Fibroblast of skin of left quadriceps (primary cell): ENCODE results near the gene SLC41A1.

Source experiments
- DNase-seq, 2 experiments: peaks; one replicate each; pipeline ENCODE4 v3.0.0-alpha.2; 2013; ENCODE audit warnings: low read depth in 2 of 2

SLC41A1 gene

DNA sequence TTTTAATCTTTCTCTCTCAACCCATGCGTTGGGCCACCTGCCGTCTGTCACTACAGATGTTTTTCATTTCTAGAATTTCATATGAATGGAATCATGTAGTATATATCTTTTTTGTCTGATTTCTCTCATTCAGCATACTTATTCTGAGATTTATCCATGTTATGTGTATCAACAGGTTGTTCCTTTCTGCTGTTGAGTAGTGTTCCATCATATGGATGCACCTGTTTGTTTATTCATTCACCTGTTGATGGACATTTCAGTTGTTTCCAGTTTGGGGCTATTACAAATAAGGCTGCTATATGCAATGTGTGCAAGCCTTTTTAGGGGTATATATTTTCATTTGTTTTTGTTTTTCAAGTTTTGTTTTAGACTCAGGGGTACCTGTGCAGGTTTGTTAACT is 9.4 kb upstream of the SLC41A1 start:
- no peak for DNase-seq

DNA sequence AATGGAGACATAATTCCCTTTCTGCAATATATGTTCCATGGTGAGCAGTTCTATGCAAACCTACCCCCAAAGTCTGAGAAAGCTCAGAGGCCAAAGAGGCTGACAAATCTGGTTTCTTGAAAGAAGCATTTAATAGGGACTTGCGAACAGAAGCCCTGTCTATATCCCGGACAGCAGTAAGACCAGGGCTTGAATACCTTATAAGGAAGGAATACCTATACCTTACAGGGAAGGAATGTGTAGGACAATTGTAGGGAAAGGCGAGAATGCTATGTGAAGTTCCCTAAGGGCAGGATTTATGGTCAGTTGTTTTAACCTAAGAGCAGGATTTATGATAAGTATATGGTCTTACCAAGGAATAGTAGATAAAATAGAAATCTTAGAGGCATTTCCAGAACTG is 5.0 kb upstream of the SLC41A1 start:
- DNase-seq = no peak

DNA sequence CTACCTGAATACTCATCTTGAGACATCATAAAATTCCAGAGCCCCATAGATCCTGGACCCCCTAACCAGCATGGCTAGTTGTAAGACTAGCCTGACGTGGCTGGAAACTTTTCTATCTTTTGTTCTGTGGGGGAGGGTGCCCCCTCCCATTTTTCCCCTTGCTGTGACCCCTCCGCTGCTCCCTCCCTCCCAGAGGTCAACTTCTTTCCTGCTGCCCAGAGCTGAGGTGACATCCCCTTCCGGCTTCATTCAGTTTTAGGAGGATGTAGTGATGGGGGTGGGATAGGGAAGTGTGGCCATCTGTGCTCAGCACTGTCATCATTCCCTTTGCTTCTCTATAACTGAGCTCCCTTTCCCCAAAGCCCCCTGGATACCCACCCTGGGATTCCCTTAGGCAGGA is 4.4 kb upstream of the SLC41A1 start:
- no peak for DNase-seq

DNA sequence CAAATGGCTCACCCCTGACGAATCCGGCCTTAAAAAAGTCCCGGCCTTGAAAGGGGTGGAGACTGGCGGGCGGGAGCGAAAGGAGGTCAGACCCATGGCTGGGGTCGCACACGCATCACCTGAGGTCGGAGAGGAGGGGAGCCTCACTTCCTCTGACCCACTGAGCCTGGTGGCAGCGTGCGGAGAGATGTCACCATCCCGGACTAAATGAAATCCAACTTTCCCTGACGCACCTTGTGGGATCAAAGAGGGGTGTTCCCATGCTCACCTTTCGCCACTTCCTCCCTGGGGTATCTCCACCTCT is 709 bp upstream of the SLC41A1 start:
- DNase-seq = no peak

DNA sequence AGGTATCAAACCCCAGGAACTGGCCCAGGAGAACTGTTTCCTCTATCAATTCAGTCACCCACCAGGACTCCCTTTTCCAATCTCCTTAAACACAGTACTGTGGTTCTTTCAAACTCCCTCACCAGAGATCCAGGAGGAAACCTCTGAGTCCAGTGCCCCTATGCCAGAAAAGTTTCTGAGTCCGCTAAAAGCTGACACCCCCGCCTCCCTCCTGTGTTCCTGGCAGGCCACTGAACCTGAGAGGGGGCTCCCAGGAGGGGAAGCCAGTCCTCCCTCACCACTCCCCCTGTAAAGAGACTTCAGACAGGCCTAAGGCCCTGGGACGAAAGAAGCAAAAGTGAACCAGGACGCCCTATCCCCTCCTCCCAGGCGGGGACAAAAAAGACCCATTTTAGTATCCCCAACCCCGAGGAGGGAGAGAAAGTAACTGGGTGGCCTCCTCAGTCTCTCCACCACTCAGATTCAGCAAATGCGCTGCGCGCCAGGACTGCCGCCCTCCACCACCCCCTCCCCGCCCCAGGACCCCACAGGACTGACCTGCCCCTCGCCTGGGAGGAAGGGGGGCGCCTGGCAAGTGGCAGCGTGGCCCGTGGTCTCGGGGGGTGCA is 624 bp downstream of the SLC41A1 start:
- no peak for DNase-seq

DNA sequence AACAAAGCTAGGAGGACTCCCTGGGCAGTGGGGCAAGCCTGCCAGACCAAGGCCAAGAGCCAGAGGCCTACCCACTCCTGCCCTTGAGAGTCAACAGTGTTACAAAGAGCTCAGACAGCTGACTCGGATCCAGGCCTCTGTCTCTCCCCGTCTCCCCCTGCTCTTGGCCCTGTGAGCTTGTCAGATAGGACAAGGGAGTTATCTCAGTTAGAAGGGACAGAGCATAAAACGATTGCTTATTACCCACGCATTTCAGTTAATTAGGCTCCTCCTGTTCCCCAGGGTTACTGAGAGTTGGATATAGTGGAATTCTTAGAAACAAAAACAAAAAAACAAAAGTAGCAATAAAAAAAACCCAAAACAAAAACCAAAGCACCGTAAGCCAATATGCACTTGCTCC is 1.3 kb downstream of the SLC41A1 start:
- DNase-seq = no peak

DNA sequence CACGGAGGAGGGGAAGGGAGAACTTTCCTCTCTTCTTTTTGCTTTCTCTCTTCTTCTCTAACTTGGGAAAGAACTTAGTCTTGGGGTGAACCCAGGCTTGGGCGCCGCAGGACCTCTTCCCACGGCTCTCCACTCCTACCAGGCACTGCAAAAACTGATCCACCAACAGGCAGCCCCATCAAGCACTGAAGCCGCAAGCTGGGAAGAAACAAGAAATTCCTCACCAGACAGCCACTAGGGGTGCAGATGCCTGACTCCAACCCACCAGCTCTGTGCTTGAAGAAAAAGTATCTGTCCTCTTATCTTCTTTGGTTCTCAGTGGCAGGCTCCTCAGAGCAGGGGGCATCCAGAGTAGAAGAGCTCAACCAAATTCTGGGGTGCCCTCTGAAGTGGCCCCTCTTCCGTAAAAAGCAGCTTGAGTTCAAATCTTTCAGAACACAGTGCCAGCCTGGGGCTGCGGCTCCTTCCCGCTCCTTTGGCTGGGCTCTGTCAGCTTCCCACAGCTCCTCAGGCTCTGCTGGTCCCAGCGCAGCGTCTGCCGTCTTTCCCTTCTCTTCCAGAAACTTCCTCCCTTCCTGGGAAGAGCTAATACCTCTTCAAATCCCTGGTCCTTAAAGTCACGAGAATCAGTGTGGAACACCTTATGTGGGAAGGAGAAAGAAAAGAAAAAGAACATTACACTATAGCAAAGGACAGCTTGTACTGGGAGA is 2.4 kb downstream of the SLC41A1 start:
- no peak for DNase-seq

DNA sequence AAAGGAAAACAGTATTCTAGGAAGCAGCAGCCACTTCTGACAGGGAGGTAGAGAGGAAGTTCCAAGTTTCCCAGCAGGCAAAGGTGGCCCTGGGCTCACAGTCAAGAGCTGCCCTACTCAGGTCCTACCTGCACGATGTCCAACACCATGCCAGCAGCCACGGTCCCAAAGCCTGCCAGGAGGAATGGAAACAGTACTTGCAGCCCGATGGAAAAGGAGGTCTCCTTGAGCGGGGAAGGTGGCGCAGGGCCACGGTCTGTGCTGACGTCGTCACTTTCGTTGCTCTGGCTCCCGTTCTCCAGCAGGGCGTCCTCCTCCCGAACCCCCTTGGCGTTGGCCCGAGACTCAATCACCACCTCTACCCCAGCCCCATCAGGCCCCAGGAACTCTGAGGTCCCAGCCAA is 3.1 kb downstream of the SLC41A1 start:
- DNase-seq = no peak

DNA sequence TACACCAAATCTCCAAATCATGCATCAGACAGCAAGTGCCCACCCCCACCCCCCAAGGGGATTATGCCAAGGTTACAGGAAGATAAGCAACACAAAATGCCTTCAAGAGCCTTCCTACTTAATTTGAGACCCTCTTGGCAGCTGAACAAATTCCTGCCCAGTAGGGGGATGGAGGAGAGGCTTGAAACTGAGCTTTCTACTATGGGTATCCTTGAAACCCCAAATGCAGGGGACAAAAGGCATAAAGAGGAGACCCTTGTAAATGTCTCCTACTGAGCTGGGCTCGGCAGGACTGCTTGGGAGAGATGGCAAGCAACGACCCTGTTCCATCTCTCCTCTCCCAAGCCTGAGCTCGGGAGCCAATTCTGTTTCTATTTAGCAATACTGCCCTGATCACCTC is 3.5 kb downstream of the SLC41A1 start:
- DNase-seq = no peak

DNA sequence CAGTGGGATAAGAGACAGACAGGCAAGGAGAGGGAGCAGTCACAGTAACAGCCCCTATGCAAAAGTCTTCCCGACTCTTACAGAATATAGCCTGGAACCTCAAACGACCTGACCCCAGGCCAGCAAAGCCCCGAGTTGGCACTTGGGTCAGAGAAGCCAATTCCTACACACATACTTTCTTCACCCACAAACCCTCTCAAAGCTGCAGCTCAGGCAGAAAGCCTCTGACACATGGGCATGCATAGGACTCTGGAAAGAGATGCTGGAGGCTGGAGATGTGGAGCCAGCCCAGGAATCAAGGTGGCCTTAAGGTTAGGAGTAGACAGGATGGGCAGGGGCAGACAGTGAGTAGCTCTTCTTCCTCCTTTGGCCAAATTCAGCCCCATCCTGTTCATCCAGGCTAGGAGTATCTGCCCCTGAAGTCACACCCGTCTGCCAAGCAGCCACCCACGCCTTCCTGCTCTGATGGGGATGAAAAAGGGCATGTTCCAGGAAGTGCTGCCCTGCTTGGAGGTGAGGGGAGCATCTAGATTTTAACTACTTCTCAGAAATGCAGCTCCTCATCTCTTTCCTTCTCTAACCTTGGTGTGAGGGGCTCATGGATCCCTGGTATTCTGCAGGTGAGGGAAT is 7.8 kb downstream of the SLC41A1 start:
- DNase-seq = no peak

DNA sequence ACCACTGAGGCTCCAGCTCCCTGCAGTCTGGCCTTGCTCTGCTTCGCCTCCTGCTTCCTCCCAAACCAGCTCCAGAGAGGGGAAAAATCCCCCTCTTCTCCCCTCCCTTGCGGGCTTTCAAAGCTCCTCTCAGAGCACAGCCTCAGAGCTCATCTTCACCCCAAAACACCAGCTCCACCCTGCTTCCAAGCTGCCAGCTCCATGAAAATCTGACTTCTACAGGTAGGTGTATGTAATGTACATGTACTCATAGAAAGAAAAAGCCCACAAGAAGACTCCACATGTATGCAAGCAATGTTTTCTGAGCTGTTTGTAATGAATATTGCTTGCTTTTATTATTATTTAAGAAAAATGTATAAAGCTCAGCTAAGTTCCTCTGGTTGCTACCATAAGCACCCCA is 8.4 kb downstream of the SLC41A1 start:
- DNase-seq = no peak

DNA sequence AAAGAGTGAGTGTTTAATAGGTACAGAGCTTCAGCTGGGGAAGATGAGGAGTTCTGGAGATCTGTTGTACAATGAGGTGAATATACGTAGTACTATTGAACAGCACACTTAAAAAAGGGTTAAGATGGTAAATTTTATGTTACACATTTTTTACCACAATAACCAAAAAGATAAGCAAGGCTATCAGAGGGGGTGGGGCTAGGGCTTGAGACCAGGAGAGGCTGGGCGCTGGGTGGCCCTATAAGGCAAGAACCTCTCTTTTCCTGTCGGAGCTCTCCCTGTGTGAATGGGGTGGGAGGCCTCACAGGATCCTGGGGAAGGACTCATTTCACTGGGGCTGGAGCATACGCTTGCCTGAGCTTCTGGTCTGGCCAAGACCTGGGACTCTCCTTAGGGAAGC is 9.0 kb downstream of the SLC41A1 start:
- DNase-seq = no peak

DNA sequence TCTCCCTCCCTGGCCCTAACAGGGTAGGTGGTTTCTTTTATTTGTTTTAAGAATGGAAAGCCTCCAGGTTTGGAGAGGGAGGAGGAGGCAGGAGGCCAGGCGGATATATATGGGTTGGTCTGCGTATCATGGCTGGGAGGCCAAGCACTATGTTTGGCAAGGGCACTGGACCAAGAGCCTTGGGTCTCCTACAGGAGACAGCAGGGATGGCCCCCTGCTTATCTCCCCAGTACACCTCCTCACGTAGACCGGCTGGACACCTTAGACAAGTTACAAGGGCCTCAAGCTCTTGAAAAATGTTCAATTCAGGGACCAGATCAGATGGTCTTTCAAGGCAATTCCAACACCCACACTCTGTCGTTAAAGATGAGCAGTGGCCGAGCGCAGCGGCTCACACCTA is 10.9 kb downstream of the SLC41A1 start:
- DNase-seq = no peak

DNA sequence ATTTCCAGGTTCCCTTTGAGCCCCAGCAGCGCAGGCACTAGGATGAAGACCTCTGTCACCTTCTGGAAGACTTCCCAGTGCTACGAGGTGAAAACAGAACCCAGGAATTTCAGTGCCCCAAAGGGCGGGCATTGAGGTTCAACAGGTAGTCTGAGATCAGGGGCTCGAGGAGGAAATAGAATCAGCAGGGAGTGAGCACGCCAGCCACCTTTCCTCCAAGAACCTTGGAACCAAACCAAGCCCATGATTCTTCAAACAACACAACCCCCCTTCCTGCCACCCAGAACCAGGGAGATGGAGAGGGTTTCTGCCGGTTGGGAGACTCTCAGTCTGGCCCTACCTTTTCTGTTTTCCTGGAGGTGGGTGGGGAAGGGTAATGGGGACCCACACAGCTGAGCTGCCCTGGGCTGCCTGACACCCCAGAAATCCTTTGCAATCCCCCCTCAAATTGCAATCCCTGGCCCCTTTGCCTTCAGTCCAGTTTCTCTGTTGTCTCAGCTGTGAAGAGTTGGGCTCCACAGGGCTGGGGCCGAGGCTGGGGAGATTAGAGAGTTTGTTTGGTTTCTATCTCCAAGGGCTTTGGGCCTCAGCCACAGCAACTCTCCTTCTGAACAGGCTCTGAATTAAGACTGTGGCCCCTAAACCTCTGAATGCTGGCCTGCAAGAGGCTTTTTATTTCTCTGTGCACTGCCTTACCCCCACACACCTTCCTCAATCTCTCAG is 11.9 kb downstream of the SLC41A1 start:
- no peak for DNase-seq

DNA sequence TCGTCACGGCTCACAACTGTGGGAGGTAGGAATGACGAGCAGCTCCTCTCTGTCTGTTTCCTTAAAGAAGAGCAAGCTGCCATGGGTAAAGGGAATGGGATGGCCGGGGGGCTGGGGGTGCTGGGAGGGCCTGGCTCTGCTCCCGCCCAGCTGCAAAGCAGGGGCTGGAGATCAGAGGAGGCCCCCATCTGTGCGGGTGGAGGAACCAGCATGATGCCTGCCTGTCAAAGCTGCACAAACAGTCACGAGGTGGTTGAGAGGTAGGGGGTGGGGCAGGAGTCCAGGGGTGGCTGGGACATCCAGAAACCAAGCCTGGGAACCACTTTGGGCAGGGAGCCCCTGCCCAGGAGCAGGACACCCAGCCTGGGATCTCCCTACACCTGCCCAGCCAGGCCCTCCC is 12.6 kb downstream of the SLC41A1 start:
- DNase-seq = no peak

DNA sequence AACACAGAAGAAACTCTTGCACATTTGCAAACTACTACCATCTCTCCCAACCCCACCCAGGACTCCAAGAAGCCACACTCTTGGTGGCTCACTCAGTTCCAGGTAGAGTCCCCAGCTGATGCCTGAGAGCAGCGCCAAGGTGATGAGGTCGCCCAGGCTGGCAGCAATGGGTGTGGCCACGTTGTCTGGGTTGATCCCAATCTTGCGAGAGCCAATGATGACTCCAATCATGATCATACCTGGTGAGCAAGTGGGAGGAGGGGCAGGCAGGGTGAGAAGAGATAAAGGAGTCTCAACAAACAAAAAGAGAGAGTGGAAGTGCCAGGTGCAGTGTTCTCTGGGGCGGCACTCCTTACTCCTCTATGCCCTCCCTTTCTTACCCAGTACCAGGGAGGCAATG is 14.4 kb downstream of the SLC41A1 start:
- DNase-seq = no peak

DNA sequence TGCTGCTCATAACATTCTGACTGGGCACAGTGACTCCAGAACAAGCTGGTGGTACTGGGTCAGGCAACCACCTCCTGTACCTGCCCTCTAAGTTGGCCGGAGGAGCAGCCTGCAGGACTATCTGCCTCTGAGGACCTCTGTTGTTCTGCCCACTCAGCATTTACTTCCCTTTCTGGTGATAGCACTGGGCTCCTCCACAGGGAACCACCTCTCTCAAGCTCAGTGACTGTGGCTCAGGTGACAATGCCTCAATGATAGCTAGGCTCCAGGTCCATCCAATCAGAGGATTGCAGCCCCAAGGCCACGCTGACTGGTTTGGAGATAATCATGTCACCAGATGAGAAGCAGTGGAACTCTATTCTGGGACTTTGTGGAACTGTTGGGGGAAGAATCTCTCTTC is 15.8 kb downstream of the SLC41A1 start:
- DNase-seq = no peak

DNA sequence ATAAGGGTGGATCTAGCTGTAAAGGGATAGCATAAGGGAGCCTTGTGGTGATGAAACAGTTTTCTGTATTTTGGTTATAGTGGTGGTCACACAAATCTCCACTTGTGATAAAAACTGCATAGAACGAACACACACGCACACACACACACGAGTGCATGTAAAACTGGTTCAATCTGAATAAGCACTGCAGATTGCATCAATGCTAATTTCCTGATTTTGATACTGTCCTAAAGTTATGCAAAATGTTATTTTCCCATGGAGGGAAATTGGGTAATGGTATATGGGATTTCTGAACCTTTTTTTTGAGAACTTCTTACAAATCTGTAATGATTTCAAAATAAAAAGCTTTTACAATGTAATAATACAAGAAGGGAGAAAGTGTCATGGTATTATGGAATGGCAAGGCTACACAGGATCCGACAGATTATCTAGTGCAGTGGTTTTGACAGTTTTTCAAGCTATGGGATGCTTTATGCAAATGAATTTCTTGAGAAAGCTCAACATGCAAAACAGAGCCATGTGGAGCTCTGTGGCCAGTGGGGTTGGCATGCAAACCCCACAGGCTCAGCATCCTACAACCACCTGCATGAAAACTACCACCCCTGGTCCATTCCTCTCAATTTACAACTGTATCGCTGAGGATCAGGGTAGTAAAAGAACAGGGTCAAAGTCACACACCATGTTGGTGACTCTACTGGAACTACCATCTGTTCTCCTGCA is 18.8 kb downstream of the SLC41A1 start:
- DNase-seq = no peak

DNA sequence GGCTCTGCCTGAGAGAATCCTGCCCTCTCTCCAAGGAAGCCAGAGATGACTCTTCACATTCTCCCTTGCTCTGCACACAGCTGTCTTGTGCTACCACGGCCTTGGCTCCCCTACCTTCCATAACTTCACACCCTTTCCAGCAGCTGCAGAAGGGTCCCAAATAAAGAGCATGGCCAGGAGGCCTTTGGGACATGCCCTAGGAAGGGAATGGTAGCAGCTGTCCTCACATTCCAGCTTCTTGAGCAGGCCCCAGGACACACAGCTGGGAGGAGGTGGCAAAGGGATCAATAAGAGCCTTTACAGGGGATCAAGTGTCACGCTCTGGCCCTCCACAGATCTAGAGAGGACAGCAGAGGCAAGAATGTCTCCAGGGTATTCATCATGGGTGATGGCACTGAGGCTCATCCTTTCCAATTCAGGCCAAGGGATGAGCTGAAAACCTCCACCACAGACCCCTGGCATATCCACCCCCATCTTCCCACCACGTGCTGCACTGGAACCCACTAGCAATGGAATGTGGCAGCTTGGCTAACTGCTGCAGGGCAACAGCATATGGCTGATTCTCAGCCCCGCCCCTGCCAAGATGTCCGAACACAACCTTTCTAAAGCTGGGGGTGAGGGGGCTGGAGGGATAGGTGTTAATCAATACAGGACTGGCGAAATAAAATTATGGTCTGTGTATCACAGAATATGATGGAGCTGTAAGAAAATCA is 19.9 kb downstream of the SLC41A1 start:
- DNase-seq = no peak

DNA sequence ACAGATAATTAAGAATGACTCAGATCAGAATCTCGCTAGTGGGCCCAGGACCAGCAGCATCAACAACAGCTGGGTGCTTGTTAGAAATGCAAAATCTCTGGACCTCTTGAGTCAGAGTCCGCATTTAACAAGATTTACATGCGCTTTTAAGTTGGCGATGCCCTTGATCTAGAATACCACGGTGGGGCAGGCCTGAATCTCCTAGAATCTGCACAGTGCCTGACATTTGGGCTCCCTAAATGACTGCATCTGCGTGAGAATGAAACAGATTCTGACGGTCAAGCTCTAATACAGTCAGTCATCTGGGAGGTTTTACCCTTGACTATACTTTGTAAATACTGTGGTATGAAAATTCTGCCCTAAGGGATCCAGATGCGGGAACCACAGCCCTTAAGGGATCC is 20.5 kb downstream of the SLC41A1 start:
- DNase-seq = no peak

DNA sequence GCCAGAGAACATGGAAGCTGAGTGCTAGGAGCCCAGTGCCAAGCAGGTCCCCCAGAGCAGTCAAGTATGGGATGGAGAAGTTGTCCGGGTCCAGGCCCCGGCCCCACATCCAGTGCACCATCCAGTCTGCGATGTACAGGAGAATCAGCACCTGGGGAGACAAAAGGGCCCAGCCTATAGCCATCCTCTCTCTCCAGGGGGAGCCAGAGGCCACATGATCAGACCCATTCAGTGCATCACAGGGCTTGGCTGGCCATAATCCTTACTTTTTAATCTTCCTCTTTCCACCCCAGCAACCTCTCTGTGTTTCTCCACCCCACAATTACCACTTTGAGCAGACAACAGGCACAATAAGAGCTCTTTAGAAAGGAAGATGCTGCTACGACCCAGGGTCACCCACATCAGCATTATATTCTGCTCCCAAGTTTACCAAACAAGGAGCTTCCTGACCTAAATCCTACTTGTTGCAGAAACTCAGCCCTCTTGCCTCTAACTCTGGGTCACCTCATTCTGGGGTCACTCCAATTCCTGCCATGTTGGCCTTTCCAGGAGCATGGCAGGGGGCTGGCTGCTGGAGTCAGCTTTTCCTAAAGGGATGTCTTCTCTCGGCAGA is 21.3 kb downstream of the SLC41A1 start:
- no peak for DNase-seq
